GM10266 (cell line): ENCODE data around the gene PRODH.
"Not testable (repeated sequence)": the region's sequence is repeated elsewhere in the genome, so short reads cannot be mapped to it uniquely, and the experiment has no call there.

Experiments
- DNase-seq: peaks from one replicate; pipeline ENCODE4 v3.0.0; 2012; ENCODE audit errors: extremely low spot score
- TF ChIP-seq, protein P1 (sequence below): IDR thresholded peaks from 2 replicates; pipeline ENCODE4 v1.5.1; 2012; ENCODE audit warnings: mild to moderate bottlenecking, low read depth; ENCODE audit not compliant: control insufficient read depth, insufficient read depth; ENCODE audit errors: missing control alignments

The PRODH gene

DNA sequence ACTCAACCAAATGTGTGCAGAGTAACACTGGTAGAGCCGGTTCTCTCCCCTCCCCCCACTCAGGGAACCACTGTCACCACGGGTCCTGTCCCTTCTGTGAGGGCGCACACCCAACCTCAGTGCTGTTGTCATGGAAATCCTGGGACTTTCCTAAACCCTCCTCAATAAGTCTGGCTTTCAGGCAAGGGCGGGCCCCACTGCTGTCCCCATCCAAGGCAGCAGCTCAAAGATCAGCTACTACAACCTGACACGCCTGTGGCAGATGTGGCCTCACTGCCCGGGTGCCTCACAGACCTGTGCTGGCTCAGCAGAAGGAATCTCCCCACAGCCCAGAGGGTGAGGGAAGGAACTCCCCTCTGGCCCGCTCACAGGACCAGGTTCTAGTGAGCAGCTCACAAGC lies 2.2 kb downstream of the PRODH start:
- TF ChIP-seq, protein P1, sequence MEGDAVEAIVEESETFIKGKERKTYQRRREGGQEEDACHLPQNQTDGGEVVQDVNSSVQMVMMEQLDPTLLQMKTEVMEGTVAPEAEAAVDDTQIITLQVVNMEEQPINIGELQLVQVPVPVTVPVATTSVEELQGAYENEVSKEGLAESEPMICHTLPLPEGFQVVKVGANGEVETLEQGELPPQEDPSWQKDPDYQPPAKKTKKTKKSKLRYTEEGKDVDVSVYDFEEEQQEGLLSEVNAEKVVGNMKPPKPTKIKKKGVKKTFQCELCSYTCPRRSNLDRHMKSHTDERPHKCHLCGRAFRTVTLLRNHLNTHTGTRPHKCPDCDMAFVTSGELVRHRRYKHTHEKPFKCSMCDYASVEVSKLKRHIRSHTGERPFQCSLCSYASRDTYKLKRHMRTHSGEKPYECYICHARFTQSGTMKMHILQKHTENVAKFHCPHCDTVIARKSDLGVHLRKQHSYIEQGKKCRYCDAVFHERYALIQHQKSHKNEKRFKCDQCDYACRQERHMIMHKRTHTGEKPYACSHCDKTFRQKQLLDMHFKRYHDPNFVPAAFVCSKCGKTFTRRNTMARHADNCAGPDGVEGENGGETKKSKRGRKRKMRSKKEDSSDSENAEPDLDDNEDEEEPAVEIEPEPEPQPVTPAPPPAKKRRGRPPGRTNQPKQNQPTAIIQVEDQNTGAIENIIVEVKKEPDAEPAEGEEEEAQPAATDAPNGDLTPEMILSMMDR = no peak
- no peak for DNase-seq

DNA sequence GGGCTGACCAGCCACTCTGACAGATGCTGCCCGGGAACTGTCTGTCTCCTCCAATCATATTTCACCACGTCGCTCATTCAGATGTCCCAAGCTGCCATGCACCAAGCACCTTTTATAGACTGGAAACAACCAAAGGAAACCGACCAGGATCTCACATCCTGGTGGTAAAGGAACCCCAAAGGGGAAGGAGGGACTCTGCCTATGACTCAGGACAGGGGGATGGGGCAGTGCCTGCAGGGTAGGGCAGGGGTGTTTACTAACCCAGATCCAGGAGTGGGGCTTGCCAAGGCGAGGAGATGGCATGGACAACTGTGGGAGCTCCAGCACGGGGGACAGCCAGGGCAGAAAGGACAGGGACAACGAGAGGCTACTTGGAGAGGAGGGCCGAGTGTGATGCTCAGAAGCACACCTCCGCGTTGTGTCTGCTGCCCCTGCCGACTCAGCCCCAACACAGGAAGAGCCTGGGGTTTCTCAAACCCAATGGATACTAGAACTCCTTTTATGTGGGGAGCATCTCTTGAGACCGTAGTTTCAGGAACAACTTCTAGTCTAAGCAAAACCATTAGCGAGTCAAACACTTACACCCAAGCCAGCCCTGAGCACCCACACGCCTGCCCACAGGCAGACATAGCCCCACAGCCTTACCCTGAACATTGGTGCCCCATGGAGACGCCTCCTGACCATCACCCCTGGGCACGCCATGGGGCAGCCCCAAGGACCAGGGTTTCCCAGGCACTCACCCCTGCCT lies 4.0 kb downstream of the PRODH start:
- DNase-seq = no peak
- TF ChIP-seq, protein P1 = no peak

DNA sequence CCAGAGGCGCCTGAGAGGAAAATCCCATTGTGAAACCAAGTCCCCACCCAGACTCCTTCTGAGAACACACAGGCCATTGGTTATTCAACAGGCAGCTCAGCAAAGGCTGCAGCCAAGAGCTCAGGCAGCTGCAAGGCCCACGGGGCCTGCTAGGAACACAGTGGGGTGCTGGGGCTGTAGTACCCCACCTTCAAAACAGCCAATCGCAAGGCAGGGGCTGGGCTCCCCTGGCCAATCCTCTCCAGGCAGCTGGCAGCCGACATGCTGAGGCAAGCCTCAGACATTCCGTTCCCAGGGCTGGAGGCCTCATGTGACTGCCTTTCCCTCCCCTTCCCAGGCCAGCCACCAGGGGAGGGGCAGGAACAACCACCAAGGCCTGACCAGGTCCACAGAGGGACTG lies 6.6 kb downstream of the PRODH start:
- TF ChIP-seq, protein P1 = no peak
- no peak for DNase-seq

DNA sequence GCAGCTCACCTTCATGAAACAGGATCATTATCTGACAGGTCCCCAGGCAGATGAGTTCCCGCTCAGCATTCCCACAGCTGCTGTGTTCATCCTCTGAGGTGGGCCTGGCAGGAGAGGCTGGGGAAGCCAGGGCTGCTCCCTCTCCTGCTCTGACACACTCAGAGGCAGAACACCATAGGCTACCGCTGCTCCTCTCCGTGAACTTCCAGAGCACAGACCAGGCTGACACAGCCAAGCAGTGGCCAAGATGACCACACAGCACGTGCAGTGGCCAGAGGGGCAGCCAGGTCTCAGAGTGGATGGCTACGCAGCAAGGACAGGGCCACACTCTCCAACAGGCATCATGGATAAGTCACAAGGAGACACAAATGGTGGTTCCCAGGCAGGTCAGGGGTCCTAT lies 8.5 kb downstream of the PRODH start:
- TF ChIP-seq, protein P1 = no peak
- no peak for DNase-seq

DNA sequence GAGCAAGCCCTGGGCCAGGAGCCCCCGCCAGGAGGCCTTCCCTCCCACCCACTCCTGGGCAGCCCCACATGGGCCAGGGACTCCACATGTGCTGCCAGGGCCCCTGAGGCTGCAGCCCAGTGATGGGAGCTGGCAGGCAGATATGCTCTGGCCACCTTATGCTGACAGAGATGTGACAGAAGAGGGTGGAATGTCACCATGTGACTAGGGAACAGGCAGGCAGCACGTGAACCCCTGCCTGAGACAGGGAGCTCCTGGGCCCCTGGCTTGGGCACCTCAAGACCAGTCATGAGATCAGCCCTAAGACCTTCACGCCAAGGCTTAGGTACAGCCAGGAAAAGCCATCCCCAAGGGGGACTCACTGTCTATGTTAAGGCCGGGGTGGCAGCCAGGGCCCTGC lies 9.1 kb downstream of the PRODH start:
- TF ChIP-seq, protein P1 = no peak
- DNase-seq = no peak

DNA sequence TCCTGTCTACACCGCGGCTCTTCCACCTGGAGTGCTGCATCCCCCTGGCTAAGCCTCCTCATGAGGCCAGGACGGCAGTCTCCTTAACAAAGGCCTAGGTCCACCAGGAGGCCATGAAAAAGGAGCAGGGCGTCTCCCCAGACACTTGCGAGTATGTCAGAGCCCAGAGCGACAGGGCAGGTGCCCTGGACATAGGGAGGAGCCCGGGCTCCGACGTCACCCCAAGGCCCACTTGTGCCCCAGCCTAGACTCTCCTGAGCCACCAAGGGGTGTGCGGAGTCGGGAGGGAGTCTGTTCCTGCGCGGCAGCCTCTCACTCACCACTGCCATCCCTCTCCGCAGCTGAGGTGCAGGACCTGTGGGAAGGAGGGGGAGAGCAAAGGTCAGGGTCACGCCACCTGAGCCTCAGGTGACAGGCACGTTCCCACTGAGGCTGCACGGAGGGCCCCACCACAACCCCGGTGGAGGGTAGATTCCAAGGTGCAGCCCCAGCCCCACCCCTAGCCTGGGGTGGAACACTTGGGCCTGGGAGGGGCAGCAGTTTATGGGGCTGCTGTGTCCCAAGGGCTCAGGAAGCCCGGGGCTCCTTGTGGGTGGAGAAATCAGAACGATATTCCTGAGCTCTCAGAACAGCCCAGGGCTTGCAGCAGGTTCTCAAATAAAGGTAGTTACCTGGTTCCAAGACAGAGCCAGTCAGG lies 10.6 kb downstream of the PRODH start:
- DNase-seq = no peak
- TF ChIP-seq, protein P1 = no peak

DNA sequence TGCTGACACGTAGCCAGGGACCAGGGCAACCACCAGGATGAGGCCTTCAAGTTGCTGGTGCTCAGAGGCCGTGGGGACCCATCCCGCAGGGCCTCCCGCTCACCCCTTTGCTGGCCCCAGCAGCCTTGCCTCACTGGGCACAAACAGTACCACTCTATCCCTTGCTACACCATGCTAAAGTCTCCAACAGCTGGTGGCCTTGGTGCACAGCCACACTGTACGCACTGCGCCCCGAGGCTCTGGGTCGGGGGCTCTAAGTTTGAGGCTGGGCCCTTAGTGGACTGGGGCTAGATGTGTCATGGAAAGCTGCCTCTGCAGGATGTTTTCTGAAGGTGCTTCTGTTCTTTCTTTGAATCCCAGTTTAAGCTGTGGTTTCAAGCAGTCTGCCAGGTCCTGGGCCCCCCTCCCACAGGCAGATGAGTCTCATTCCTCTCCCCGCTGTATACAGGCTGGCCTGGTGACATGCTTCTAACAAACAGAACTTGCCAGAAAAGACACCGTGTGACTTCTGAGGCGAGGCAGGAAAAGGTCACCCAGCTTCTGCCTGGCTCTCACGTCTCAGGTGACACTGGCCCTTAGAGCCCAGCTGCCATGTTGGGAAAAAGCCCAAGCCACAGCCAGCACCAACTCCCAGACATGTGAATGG lies 15.7 kb downstream of the PRODH start:
- not testable (repeated sequence) for DNase-seq

DNA sequence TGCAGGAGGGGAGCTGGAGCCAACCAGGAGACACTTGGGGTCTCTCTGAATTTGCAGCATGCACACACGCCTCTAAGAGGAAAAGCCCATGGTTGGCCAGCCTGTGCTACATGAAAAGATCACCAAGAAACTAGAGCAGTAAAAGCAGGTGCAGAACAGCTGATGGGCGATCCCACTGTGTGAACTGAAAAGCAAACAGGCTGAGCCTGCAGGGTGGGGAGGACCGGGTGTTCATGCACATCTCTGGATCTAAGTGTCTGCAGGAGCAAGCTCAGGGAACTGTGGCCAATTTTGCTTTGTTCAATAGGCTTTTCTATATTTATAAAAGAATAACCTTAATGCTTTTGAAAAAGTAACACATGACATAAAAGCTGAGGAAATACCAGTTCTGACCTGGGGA lies 18.3 kb downstream of the PRODH start:
- DNase-seq = not testable (repeated sequence)

DNA sequence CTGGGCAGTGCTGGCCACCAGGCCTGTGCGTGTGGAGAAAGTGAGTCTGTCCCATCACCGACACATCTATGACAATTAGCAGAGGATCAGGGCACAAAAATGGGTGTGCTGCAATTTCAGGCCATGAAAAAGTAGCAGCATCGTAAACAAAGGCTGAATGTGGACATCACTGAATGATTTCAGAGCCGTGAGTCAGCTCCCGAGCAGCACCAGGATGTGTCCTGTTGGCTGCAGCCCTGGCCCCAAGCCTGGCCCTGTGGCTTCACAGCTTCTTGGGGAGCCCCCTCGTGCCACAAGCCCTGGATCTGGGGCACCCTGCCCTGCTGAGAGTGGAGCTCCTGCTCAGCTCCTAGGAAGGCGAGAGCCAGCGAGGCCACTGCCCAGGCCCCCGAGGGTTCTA lies 20.5 kb downstream of the PRODH start:
- DNase-seq = not testable (repeated sequence)

DNA sequence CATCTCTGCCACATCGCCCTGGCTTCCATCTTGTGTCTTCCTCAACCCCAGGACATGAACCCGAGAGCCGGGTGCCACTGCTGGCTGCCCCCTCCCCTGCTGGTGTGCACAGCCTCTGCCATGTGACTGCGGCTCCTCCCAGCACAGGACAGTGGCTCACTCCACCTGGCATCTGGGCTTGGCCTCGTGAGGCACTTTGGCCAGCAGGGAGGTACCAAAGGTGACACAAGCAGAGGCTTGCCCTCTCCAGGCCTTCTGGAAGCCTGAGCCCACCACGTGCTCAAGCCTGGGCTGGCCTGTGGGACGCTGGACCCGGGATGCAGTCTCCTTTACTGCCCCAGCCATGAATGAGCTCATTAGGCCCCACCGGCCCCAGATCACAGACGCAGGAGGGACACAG lies 21.5 kb downstream of the PRODH start:
- DNase-seq = not testable (repeated sequence)

DNA sequence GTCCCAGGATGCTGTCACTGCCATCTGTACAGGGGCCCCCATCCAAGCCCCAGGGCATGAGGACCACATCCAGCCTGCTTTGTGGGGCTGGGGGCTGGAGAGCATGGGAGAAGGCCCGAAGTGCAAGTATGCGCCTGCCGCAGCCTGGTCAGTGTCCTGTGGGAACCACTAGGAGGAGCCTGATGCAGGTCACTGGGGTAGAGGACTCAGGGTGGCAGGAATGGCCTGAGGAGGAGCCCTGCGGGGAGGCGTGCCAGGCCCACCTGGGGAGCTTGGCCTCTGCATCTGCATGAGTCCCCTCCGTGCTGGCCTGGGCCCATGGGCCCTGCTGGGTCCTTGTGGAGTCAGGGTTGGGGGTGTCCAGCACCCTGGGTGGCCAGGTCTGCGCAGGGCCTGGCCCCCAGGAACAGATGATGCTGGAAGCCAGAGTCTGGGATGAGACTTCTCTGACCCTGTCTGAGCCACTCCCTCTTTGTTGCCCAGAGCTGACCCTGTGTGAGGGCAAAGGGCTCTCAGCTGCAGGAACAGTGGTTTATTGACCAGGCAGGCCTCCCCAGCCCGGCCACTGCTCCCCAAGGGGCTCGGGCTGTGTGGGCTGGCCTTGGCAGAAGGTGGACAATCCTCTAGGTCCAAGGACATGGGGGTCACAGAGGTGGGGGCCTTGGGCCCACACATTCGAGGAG lies 23.7 kb downstream of the PRODH start:
- not testable (repeated sequence) for DNase-seq

DNA sequence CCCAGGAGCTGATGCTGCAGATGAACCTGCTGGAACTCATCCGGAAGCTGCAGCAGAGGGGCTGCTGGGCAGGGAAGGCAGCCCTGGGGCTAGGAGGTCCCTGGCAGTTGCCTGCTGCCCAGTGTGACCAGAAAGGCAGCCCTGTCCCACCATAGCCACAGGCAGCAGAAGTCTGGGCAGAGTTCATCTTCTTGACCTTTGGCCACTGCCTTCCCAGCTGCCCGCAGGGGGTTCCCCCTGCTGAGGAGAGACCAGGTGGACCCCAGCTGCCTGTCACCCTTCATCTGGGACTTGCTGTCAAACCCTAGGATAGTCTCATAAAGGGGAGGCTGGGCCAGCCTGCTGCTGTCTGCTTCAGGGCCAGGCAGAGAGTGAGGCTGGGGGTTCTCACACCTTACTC lies 24.6 kb downstream of the PRODH start:
- DNase-seq = not testable (repeated sequence)
